ENCODE measurements around the gene RHD. TPM values are rescaled to one million over a fixed set of nuclear protein-coding genes. Genes with fewer than 3 reads are reported as not detected.

Gene RHD
- total RNA-seq, 1 experiment from 2014 or later: 1.3 TPM

- H4K8ac ChIP-seq (replicated peaks; ENCODE audit: insufficient read length, low read depth, low read length): no peak overlapping the region
- H3K23ac ChIP-seq (ENCODE audit: insufficient read length, low read depth, low read length): no peak overlapping the region
- no peak overlapping the region for H3K9ac ChIP-seq (ENCODE audit: extremely low read depth, insufficient read length, low read length)
- no peak overlapping the region for H2BK12ac ChIP-seq (ENCODE audit: insufficient read length, low read depth, low read length)
- Mint-ChIP-seq H3K27ac (no peak overlapping the region), H3K27me3 (ENCODE audit: low read depth) (no peaks in the 10 kb centered on the region), H3K36me3 (ENCODE audit: insufficient read depth in 1 of 3, low read depth in 3 of 3) (peaks cover 17 to 64% (median 57%) of the 10 kb centered on the region in 3 experiments; a peak in 6 of 7 replicates), H3K4me1 (no peaks in the 10 kb centered on the region), H3K4me3 (no peak overlapping the region), H3K9me3 (no peaks in the 10 kb centered on the region)
- no peak for DNase-seq
- H3K14ac ChIP-seq (ENCODE audit: insufficient read depth, low read length): no peak overlapping the region
- no peaks in the 10 kb centered on the region for H3K23me2 ChIP-seq (ENCODE audit: insufficient read length, low read depth, low read length, poor library complexity, severe bottlenecking)
- H4K20me1 ChIP-seq (ENCODE audit: control insufficient read depth, insufficient read depth, insufficient read length): no peaks in the 10 kb centered on the region
- H2BK5ac ChIP-seq (ENCODE audit: insufficient read length, low read length): no peak overlapping the region
- WGBS (ENCODE audit: extremely low coverage, insufficient read length, low lambda C conversion rate): no CpG with 5 or more reads among the region's 3 CpGs
- no peak overlapping the region for H2AK5ac ChIP-seq (ENCODE audit: insufficient read length, low read length)
- no peaks in the 10 kb centered on the region for H3K4me1 ChIP-seq (ENCODE audit: insufficient read depth, low read length)
- H3K4me2 ChIP-seq (ENCODE audit: insufficient read depth, insufficient read length, low read length): no peak overlapping the region
- no peak overlapping the region for H4K5ac ChIP-seq (ENCODE audit: insufficient read length, low read depth, low read length)
- H3K27ac ChIP-seq (ENCODE audit: insufficient read length, low read depth, low read length): no peak overlapping the region
- no peaks in the 10 kb centered on the region for H3K27me3 ChIP-seq (ENCODE audit: insufficient read depth, low read length)
- H3K4ac ChIP-seq (ENCODE audit: low read depth, low read length): no peak overlapping the region
- H3K56ac ChIP-seq (ENCODE audit: insufficient read length, low read depth, low read length): no peak overlapping the region
- no peak overlapping the region for H3T11ph ChIP-seq (ENCODE audit: low read length)
- no peaks in the 10 kb centered on the region for H3K79me1 ChIP-seq (ENCODE audit: insufficient read depth, low read depth, low read length, poor library complexity, severe bottlenecking)
- H3K18ac ChIP-seq (ENCODE audit: insufficient read length, low read depth, low read length): no peak overlapping the region
- H2BK20ac ChIP-seq (ENCODE audit: low read depth, low read length, poor library complexity, severe bottlenecking): no peak overlapping the region
- H3K79me2 ChIP-seq (ENCODE audit: insufficient read depth, low read length): no peaks in the 10 kb centered on the region
- H2AFZ ChIP-seq (ENCODE audit: low read length): no peak overlapping the region
- H4K91ac ChIP-seq (ENCODE audit: insufficient read length, low read depth, low read length): no peak overlapping the region
- H3K9me3 ChIP-seq (ENCODE audit: control insufficient read depth, low read depth, low read length): no peaks in the 10 kb centered on the region
- no peak overlapping the region for H2BK120ac ChIP-seq (ENCODE audit: low read depth, low read length, poor library complexity, severe bottlenecking)
- no peak for TF ChIP-seq CTCF (conservative IDR thresholded peaks at IDR 0.05)
- no peak overlapping the region for H2BK15ac ChIP-seq (ENCODE audit: low read depth, low read length)
These were observed 48.8 kb upstream of the RHD start for GRCh38 chr1:25223471-25223870.
